Effector CD8-positive, alpha-beta T cell (primary cell): ENCODE results near the gene ITGB3.
"Not testable (repeated sequence)": the region's sequence is repeated elsewhere in the genome, so short reads cannot be mapped to it uniquely, and the experiment has no call there.

Experiments used
- DNase-seq: peaks from one replicate; lab custom pipeline; 2025; lab: John Stamatoyannopoulos, UW

ITGB3 gene

DNA sequence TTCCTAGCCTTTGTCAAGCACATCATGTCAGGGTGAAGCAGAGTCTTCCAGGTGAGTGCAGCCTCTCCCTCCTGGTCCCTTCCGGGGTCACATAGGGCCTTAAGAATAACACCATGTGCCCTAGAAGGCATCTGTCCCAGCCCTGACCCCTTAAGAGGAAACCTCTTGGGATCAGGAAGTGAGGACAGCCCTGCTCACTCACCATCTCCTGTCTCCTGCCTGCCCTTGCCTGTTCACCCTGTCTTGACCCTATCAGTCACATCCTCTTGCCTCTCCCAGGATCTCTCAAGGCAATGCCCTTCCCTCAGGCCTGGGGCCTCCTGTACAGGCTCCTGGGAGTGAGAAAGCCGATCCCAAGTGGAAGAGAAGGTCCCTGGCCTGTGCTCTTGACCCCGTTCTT, 30.6 kb upstream of the ITGB3 start:
- DNase-seq, result no peak

DNA sequence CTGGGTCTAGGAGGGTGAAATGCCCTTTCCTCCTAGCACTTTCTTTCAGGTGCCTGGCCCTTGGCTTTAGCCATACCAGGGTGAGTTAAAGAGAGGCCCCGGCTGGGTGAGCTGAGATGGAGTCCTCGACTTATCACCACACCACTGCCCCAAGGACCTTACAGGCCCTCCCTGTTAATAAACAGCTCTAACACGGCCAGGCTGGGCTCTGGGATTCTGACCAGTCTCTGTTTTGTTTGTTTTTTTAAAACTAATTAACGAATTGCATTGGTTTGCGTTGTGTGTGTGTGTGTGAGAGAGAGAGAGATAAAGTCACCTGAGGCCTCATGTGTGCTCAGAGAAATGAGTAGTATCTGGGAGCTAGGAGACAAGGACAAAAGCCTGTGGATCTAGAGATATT, 30.2 kb upstream of the ITGB3 start:
- DNase-seq, result no peak

DNA sequence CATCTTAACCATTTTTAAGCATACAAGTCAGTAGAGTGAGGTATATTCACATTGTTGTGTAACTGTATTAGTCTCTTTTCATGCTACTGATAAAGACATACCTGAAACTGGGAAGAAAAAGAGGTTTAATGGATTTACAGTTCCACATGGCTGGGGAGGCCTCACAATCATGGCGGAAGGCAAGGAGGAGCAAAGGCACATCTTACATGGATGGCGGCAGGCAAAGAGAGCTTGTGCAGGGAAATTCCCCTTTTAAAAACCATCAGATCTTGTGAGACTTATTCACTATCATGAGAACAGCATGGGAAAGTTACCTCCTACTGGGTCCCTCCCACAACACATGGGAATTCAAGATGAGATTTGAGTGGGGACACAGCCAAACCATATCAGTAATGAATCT, 29.6 kb upstream of the ITGB3 start:
- DNase-seq, result not testable (repeated sequence)

DNA sequence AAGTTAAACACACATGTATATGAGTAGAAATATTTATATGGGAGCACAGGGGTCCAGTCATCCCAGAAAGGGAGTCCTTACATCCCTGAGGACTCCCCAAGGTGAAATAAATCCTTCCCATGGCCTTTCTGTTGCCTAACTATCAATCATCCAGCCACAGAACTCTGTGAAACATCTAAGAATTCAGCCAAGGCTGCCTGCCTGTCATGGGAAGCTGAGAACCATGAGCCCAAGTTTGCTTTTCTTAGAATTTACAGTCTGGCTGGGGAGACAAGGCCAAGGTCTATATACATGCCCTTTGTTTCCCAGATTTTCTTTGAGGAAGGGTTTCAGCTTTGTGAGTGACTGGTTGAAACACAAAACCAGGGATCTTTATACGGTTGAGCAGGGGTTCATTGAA, 28.7 kb upstream of the ITGB3 start:
- DNase-seq, result no peak

DNA sequence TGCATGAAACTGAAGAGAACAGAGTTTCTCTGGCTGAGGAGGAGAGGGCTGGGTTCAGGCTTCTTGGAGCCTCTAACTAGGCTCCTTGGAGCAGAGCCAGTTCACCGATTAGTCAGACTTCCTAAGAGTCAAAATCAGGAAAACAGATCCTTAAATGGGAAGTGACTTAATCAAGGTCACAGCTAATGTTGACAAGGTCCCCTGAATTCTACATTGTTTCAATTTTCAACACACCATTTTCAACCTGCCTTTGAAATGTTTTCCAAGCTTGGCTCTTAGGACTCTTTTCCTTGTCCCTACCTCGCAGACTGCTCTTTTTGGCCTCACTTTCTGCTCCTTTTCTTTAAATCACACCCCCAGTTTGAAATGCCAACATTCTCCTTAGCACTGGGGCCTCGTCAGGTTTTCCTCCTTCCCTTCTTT, 28.2 kb upstream of the ITGB3 start:
- DNase-seq, result no peak

DNA sequence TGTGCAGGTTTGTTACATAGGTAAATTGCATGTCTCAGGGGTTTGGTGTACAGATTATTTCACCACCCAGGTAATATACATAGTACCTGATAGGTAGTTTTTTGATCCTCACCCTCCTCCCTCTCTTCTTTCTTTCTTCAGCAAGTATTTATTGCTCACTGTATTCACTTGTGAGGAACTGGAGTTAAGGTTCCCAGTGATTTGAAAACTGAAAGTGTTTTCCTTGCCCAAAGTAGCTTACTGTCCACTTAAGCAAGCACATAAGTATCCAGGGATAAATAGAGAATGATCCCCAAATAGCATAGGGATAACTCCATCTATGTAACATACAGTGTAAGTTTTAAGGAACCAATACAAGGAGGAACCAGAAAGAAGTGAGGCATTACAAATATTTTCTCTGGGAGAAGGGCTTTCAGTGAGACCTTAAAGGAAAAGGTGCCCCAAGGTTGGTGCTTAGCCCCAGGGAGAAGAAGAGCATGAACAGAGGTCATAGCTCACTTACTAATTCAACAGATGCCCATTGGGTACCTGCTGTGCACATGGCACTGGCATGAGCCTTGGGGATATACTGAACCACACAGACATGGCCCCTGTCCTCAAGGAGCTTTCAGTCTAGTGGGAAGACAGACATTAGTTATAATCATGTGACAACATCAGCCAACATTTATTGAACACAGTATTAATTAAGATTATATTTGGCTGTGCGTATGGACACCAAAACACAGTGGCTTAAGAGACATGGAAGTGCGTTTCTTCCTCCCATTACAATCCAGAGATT, 27.5 kb upstream of the ITGB3 start:
- no peak for DNase-seq

DNA sequence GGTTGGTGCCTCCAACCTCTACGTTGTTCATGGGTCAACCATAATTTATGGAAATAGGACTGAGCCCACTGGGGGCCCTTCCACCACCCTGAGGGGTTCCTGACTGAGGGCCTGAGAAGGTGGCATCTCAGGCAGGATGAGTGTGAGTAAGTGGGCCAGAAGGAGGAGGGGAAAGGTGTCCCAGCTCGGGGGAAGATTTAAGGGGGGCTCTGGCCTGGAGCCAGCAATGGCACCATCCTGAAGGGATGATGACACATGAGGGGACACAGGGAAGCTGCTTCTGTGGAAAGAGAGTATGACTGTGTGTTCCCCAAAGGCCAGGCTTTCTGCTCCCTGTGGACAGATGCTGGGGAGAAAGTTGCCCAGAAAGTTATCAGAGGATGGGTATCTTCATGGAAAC, 25.8 kb upstream of the ITGB3 start:
- no peak for DNase-seq

DNA sequence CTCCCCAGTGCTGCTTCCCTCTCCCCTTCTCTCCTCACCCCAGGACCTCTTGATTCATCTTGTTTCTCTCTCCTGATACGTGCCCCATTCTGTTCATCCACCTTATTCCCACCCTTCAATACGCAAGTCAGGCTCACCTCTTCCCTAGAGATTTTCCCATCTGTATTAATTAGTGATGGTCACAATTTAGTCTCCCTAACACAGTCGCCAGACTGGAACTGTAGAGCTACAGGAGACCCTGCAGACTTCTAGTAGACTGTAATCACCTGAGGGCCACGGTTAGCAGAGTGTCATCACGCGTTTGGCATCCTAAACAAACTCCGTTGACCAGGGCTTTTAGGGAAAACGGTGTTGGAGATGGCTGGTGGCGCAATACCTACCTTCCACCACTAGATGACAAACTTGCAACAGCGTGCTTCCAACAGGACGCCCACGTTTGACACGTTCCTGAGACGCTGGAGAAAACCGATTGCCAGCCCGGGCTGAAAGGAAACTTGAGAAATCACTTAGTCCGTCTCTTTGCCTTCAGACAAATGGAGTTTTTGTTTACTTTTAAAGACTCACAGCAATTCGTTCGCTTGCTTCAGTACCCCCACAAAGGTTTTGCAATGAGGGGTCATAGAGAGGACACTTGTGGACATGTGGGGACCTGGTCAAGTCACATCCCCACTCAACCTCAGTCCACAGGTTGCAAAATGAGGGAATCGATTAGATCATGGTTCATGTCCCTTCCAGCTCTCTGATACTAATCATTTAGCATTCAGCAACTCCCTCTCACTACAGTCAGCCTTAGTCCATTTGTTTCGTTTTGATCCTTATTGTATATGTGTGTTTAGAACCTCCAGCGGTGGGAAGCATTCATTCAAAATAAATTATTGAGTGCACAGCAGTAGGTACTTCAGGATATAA, 23.8 kb upstream of the ITGB3 start:
- peak; percentile 47 for DNase-seq

DNA sequence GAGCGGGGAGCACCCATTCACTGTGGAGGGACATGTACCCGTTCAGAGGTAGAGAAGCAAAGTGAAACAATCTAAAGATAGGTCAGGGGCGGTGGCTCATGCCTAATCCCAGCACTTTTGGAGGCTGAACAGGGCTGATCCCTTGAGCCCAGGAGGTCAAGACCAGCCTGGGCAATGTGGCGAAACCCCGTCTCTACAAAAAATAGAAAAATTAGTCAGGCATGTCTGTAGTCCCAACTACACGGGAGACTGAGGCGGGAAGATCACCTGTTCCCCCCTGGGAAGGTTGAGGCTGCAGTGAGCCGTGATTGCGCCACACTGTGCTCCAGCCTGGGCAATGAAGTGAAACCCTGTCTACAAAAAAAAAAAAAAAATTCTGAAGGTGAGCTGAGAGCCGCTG, 22.8 kb upstream of the ITGB3 start:
- no peak for DNase-seq

DNA sequence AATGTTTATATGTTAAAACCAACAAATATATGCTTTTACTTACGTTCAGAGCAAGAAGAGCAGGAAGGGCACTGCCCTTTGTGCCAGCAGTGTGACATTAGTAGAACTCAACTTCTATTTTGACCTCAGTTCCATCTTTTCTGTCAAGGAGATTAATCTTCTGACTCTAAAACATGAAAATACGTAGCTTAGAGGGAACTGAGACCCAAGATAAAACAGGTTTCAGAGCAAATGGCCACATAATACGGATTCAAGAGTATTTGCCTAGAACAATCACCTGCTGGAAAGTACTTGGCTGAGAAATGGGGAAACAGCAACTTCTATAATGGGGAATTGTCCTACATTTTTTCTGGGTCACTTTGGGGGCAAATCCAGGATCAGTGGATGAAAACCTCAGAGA, 22.3 kb upstream of the ITGB3 start:
- no peak for DNase-seq

DNA sequence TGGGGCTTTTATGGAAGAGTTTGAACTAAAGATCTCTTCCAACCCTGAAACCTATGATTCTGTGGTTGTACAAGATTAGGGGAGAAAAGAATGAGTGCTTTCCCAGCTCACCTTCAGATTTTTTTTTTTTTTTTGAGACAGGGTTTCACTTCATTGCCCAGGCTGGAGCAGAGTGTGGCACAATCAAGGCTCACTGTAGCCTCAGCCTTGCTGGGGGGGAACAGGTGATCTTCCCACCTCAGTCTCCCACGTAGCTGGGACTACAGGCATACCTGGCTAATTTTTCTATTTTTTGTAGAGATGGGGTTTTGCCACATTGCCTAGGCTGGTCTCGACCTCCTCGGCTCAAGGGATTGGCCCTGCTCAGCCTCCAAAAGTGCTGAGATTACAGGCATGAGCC, 21.8 kb upstream of the ITGB3 start:
- no peak for DNase-seq

DNA sequence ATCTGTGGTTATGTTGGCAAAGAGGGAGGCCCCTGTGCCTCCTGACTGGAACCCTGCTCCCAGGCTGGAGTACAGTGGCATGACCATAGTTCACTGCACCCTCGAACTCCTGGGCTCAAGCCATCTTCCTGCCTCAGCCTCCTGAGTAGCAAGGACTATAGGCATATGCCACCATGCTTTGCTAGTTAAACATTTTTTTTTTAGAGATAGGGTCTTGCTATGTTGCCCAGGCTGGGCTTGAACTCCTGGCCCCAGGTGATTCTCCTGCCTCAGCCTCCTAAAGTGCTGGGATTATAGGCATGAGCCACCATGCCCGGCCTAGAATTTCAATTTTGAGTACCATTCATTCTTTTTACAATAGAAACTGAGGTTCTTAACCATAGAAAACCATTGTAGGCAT, 21.2 kb upstream of the ITGB3 start:
- no peak for DNase-seq

DNA sequence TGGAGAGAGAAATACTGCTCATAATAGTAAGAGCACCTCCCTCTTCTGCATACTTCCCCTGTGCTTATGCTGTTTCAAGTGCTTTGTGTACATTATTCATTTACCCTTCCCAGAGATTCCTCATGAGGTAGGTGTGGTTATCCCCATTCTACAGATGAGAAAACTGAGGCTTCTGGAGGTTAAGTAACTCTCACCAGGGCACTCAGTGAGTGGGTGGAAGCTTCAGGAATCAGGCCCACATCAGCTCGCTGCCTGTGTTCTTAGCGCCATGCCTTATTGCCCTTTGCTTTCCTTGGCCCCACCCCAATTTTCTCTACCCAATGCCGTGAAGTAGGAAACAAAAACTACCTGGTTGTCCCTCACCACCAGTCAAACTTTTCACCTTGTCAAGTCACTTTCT, 18.1 kb upstream of the ITGB3 start:
- DNase-seq, result no peak

DNA sequence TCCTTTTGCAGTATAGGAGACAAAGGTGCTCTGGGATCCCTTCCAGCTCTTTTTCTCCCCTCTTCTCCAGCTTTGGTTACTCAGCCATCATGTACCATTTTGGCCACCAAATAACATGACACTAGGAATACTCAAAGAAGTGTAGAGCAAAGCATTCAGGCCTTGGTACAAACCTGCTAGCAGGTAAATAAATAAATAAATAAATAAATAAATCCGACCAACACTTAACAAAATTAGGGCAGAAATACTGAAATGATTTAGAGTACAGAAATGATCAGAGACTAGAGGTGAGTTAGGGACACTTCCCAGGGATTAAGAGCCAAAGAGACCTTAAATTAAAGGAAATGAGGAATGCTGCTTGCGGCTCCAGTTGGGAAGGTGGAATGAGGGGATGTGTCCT, 17.7 kb upstream of the ITGB3 start:
- no peak for DNase-seq

DNA sequence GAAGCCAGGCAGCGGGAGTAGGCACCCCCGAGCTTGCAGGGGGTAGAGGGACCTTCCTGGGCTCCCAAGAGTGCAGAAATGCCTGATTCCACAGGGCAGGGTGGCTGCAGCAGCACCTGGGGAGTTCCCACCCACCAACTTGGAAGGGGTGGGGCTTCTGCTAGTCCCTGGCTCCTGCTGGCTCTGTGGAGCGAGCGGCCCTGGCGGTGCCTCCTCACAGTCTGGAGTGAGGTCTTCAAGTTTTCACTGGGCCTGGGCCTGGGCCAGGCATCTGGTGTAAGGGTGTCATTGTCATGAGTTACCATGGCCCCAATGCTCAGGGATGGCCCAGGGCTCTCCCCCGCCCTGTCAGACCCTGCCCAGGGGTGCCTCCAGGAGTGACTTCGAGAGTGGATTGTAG, 15.8 kb upstream of the ITGB3 start:
- DNase-seq, result no peak

DNA sequence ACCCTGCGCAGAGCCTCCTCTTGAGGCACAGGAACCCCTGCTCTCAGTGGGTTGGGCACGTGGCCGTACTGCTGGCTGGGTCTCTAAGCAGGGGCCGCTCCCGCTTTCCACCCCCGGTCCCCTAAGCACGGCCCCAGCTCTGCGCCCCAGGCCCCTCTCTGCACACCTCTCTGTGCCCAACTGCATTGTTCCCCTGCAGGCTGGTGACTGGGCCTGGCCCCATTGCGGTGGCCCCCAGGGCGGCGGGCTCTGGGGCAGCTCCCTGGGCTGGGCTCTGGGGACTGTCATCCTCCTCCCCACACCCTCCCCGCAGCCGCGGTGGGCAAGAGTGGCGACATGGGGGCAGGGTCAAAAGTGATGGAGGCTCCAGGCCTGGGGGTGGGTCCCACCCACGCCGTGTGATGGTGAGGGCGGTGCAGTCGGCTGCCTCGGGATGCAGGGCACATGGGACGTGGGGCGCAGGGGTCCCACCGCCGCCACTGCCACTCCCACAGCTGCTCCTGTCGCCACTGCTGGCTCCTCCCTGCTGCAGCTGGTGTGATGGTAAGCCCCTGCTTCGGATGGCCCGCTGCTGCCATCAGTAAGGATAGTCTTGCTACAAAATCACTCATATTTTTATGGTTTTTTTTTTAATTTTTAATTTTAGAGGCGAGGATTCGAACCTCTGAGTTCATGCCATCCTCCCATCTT, 15.2 kb upstream of the ITGB3 start:
- no peak for DNase-seq

DNA sequence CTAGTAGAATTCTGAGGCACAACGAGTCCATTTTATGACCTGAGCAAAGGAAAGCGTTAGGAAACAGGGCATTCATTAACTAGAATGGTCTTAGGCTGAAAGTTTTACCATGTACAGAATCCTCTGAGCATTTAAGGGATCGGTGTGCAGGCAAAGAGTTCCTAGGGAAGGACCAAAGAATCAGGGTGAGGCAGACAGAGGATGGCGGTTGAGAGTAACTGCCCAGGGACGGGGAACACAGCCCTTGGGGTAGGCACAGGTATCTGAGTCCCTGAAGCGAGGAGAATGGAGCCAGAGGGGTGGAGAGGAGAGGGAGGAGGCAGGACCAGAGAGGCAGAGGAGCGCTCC, 14.0 kb upstream of the ITGB3 start:
- DNase-seq, result no peak

DNA sequence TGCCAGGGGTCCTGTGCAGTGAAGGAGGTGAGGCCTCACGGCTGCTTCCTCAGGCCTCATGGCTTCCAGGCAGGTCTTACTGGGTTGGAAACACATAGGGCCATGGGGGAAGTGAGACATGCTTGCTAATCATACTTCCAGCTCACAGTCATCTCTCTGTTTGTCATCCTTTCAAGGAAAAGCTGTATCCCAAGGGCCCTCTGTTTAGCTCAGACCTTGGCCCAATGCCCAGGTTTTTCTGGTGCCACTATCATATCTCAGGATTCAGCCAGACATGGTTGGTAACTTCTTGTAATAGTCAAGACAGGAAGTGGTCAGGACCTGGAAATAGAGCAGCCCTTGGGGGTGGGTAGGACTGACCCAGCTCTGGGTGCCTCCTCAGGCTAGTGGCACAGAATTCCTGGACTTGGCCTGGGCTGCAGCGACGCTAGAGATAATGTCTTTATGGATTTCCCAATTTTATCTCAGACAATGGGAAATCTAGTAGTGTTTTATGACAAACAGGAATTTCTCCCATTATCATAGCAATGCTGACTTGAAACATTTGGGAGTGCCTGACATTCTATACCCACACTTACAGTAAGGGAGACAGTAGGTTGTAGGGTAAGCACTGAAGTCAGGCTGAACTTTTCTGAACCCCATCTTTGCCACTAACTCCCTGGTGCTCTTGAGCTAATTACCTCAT, 13.5 kb upstream of the ITGB3 start:
- no peak for DNase-seq

DNA sequence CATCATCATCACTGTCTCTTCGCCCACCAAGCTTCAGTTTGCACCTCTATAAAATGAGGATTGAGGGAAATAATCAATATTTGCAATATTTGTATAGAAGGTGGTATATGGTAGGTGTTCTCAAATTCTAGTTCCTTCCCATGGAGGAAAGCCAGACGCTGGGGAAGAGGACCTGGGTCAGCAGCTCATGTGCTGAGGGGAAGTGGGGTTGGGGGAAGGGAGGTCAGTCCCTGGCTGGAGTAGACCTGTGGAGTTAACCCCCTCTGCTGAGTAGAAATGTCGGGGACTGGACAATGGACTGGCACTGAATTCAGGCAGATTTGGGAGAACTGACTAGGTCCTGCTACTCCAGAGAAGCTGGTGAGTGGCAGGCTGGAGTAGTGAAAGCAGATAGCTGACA, 12.8 kb upstream of the ITGB3 start:
- DNase-seq, result no peak

DNA sequence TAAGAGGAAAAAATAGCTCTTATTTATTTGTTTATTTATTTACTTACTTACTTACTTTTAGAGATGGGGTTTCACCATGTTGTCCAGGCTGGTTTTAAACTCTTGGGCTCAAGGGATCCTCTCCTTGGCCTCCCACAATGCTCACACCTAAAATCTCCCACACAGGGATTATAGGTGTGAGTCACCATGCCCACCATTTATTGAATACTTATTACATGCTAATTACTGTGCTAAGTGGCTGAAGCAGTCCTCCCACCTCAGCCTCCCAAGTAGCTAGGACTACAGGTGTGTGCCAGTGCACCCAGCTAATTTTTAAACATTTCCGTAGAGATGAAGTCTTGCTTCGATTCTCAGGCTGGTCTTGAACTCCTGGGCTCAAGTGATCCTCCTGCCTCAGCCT, 11.0 kb upstream of the ITGB3 start:
- DNase-seq, result no peak

DNA sequence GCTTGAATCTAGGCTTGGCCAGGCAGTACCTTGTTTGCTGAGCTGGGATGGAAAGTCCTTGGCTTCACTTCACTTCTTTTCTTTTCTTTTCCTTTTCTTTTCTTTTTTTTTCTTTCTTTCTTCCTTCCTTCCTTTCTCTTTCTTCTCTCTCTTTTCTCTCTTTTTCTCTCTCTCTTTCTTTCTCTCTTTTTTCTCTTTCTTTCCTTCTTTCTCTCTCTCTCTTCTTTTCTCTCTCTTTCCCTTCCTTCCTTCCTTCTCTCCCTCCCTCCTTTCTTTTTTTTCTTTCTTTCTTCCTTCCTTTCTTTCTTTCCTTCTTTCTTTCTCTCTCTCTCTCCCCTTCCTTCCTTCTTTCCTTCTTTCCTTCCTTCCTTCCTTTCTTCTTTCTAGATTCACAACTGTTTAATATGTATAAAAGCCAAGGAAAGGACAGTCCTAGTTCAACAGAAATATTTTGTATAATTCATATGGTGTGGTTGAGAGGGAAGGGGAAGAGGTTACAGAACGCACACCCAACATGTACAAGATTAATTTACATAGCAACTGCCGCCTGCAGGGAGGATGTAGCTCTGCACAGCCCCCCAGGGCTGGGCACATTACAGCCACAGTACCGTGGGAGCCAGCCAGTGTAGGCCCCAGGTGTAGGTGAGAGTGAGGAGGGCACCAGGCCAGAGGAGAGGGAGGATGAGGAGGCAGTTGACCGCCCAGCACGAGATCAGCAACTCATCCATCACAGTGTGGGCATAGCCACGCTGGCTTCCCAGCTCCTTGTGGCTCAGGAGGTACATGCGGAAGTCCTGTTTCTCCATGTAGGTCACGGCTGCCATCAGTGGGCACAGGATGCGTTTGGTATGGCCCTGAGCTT, 9.7 kb upstream of the ITGB3 start:
- no peak for DNase-seq
